RWPE1 (cell line): ENCODE results near the gene GPR108.
"Not testable (repeated sequence)": the region's sequence is repeated elsewhere in the genome, so short reads cannot be mapped to it uniquely, and the experiment has no call there.

Experiments used
- CTCF ChIA-PET: fragments of 350-600 bp; sonication (Branson Sonifier 250); formaldehyde crosslinking; extraction: SDS; loops from one replicate; lab custom pipeline; 2021; lab: Yijun Ruan, JAX
- POLR2A ChIA-PET: fragments of 400-600 bp; formaldehyde crosslinking; extraction: SDS; loops from one replicate; lab custom pipeline; 2020; ENCODE audit warnings: antibody characterized with exemption; ENCODE audit not compliant: low non-redundant PET; lab: Yijun Ruan, JAX
- DNase-seq: peaks from one replicate; pipeline ENCODE4 v3.0.0; 2012; ENCODE audit warnings: low spot score
- H3K27ac ChIP-seq: fragments of 450-650 bp; 2 replicates; pipeline ENCODE4 v1.5.1; 2017
- TF ChIP-seq, protein P1 (sequence below): fragments of 450-650 bp; conservative IDR thresholded peaks from 2 replicates; pipeline ENCODE4 v1.5.1; 2017; ENCODE audit warnings: low read depth, mild to moderate bottlenecking

Gene GPR108

DNA sequence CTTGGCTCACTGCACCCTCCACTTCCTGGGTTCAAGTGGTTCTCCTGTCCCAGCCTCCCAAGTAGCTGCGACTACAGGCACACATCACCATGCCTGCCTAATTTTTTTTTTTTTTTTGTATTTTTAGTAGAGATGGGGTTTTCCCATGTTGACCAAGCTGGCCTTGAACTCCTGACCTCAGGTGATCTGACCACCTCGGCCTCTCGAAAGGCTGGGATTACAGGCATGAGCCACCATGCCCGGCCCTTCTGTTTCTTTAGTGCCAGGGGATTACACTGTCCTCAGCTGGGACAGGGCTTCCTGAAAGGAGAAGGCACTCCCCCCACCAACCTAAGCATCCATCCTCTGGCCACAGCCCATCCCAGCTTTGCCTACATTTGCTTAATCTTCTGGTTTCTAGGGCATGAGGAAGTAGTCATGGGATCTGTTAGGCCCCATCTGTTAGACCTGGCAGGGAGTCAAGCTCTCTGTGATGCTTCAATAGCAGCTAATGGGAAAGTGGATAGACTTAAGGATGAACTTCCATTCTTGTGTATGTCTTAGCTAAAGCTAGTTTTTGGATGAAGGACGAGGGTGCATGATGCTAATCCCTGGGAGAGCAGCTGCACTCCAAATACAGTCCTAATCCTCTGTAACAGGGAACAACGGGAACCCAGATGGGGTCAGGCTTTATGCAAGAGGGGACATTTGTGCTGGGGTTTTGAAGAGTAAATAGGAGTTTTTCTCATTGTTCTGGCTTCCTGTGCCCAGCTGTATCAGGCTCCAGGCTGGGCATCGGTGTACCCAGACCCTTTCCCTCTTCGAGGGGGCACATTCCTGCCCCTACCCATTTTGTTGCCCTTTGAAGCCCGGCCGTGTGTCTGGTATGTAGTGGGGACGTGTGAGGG lies 37.7 kb upstream of the GPR108 start:
- ChIA-PET POLR2A (no interaction called here), CTCF (interaction anchor here (0.6 kb wide), 1 partner anchor 89 kb away, joined by 3 read pairs; no protein-coding TSS in a partner anchor)
- TF ChIP-seq, protein P1, sequence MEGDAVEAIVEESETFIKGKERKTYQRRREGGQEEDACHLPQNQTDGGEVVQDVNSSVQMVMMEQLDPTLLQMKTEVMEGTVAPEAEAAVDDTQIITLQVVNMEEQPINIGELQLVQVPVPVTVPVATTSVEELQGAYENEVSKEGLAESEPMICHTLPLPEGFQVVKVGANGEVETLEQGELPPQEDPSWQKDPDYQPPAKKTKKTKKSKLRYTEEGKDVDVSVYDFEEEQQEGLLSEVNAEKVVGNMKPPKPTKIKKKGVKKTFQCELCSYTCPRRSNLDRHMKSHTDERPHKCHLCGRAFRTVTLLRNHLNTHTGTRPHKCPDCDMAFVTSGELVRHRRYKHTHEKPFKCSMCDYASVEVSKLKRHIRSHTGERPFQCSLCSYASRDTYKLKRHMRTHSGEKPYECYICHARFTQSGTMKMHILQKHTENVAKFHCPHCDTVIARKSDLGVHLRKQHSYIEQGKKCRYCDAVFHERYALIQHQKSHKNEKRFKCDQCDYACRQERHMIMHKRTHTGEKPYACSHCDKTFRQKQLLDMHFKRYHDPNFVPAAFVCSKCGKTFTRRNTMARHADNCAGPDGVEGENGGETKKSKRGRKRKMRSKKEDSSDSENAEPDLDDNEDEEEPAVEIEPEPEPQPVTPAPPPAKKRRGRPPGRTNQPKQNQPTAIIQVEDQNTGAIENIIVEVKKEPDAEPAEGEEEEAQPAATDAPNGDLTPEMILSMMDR = no peak
- DNase-seq = no peak
- no peak overlapping the region for H3K27ac ChIP-seq

DNA sequence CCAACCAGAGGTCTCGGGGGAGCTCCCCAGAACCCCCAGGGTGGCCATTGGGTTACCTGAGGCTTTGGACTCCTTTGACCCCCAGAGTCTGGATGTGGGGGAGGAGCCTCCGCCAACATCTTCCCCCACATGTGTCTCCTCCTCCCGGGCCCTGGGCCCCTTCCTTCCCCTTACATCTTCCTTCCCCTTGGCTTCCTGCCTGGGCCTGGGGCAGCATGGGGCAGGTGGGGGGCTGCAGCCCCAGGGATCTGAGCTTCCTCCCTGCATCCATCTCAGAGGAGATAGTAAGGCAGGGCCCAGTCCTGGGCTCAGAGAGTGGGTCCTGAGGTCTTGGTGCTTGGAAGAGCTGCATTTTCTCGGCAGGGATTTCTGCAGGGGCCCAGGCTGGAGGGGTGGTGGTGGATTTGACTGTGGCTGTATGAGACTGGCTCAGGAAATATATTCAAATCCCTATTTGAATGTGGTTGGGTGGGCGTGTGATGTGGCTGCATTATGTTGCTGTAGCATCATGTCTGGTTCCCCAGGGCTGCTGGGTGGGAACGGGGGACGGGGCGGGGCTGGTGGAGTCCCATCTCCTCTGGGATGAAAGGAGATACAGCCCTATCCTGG lies 36.0 kb upstream of the GPR108 start:
- TF ChIP-seq, protein P1 = no peak
- ChIA-PET CTCF (interaction anchor here (0.5 kb wide), 1 partner anchor 531 kb away, joined by 8 read pairs; no protein-coding TSS in a partner anchor), POLR2A (no interaction called here)
- no peak overlapping the region for H3K27ac ChIP-seq
- DNase-seq = no peak

DNA sequence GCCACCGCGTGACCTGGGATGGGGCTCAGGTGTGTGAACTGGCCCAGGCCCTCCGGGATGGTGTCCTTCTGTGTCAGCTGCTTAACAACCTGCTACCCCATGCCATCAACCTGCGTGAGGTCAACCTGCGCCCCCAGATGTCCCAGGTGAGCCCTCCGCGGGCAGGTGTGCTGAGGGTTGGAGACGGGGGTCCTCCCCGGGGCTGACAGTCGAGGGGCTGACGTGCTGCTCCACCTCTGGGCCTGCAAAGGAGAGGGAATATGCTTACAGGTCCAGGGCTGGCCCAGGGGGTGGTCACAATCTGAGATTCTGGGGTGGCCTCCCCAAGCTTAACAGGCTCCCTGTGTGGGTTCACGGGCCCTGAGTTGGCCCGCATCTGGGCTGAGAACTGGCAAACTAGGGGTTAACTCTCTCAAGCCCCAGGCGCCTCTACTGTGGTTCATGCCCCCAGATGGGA lies 35.5 kb upstream of the GPR108 start:
- TF ChIP-seq, protein P1 = no peak
- no peak for DNase-seq
- ChIA-PET POLR2A (no interaction called here), CTCF (interaction anchor here (0.5 to 1.0 kb wide), 2 partner anchors 10 to 532 kb away, joined by 5 to 8 read pairs; no protein-coding TSS in a partner anchor)
- no peak overlapping the region for H3K27ac ChIP-seq

DNA sequence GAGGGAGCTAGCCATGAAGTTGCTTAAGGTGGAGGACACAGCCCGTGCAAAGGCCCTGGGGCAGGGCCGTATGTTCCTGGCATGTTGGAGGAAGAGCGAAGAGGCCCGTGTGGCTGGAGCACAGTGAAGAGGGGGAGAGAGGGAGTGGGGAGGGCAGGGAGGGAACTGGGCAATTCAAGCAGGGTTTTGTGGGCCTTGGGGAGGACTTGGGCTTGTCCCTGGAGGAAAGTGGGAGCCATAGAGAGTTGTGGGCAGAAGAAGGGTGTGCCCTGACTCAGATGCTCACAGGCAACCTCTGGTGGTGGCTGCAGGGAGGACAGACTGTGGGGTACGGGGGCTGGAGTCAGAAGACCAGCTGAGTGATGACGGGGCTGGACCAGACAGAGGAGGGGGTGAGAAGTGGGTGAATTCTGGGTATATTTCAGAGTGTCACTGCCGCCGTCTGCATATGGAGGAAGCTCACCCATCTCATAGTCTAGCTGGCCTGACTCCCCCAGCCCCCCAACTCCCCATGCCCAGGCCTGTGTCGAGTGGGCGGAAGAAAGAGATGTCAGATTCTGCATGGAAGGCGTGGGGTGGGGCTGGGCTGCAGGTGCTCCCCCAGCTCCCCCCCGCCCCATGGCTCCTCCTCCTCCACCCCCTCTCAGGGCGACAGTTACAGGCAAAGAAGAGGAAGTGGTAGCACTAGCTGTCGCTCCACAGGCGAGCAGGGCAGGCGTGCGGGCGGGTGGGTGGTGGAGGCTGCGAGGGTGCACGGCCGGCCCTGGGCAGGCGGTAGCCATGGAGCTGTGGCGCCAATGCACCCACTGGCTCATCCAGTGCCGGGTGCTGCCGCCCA lies 34.9 kb upstream of the GPR108 start, which contains the start of gene VAV1:
Gene VAV1 (plus strand): TSS at position 681 of the 838 bp plus-strand sequence. CDS start 100 bp downstream, at position 781.
- CTCF ChIA-PET = interaction anchor here (1.0 kb wide), 1 partner anchor 11 kb away, joined by 5 read pairs; no protein-coding TSS in a partner anchor
- POLR2A ChIA-PET = no interaction called here
- H3K27ac ChIP-seq = no peak within 1 kb of the TSS
- no peak for DNase-seq
- TF ChIP-seq, protein P1 = no peak

DNA sequence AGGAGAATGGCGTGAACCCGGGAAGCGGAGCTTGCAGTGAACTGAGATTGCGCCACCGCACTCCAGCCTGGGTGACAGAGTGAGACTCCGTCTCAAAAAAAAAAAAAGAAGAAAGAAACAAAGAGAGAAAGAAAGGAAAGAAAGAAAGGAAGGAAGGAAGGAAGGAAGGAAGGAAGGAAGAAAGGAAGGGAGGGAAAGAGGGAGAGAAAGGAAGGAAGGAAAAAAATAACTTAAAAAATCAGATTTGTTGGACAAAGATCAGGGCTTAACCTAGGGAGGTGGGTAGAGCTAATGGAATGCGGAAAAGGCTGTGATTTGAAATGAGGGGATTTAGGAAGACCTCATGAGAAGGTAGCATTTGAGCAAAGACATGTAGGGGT lies 34.3 kb upstream of the GPR108 start:
- CTCF ChIA-PET = not testable (repeated sequence)

DNA sequence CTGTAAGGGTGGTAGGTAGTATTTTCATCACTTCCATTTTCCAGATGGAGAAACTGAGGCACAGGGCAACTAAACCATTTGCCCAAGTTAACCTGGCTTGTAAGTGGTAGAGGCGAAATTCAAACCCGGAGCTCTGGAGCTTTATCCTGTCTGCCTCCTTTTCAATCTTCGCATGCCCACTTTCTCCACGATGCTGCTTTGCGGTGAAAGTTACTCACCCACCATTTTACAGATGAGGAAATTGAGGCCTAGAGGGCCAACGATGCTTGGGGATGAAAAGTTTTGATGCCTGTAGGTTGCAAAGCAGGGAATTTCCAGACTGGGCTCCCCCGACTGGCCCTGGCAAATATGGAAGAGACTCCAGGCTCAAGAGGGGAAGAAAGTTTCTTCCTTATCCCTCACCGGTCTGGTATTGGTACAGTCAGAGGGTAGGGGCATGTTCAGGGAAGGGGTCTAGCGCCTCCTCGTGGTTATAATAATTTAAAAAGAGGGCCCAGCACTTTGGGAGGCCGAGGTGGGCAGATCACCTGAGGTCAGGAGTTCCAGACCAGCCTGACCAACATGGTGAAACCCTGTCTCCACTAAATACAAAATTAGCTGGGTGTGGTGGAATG lies 31.7 kb upstream of the GPR108 start:
- peak overlapping the region; percentile 83 for H3K27ac ChIP-seq
- TF ChIP-seq, protein P1 = peak; percentile 17; the same call in 1 of the 2 replicates
- no peak for DNase-seq
- POLR2A ChIA-PET = no interaction called here
- CTCF ChIA-PET = interaction anchor here (1.5 kb wide), 1 partner anchor 94 kb away, joined by 5 read pairs; no protein-coding TSS in a partner anchor

More for the DNA sequence above, 34.3 kb upstream of the GPR108 start:
- DNase-seq, POLR2A ChIA-PET, H3K27ac ChIP-seq: not testable (repeated sequence)
